Activated T-cell treated with anti-CD3 and anti-CD28 coated beads, Interleukin-2, amount 50 U/mL, for 1 hour (primary cell): ENCODE measurements around the gene DSE.

Source experiments
- DNase-seq: peaks from one replicate; pipeline ENCODE4 v3.0.0-alpha.2; 2020

The DSE gene

DNA sequence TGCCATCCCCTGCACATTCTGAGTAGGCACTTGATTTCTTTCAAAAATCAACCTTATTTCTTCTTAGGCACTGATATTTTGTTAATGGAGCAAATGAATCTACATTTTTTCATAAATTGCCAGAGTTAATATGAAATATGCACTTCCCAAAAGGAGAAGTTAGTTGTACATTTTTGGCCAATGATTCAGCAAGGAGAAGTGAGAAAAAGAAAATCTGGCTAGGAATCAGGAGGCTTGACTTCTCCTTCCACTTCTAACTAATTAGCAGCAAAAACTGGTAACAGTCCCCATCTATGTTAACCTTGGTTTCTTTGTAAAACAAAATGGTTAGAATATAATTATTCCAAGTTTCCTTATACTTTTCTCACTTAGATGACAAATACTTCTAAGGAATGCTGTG, 7.0 kb upstream of the DSE start:
- DNase-seq, result no peak

GRCh38 chr6:116364321-116364720, 6.4 kb upstream of the DSE start:
- DNase-seq, result no peak

- no peak for DNase-seq
These were observed 5.0 kb upstream of the DSE start for GRCh38 chr6:116365743-116366142.

DNA sequence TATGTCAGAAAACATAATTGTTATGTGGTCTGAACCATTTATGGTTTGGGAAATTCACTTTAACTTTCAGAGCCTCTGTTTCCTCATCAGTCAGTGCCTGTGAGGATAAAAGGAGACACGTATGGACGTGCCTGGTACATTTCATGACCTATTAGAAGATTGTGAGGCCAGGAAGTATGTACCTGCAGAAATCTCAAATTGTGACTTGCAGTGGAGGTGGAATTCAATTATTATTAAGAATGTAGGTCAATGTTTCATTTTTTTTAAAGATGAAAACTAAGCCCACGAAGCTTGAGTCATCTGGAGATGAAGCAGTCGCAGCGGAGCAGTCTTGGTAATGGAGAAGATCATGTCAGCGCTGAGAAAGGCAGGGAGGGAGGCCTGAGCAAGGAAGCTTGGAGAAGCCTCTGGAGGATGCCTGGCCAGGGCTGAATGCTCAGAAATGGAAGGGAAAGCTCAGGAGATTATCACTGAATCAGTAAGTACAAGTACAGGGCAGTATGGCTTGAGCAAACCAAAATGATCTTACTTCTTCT, 3.9 kb upstream of the DSE start:
- no peak for DNase-seq

- no peak for DNase-seq
These were observed 1.2 kb upstream of the DSE start for GRCh38 chr6:116369540-116369939.

DNA sequence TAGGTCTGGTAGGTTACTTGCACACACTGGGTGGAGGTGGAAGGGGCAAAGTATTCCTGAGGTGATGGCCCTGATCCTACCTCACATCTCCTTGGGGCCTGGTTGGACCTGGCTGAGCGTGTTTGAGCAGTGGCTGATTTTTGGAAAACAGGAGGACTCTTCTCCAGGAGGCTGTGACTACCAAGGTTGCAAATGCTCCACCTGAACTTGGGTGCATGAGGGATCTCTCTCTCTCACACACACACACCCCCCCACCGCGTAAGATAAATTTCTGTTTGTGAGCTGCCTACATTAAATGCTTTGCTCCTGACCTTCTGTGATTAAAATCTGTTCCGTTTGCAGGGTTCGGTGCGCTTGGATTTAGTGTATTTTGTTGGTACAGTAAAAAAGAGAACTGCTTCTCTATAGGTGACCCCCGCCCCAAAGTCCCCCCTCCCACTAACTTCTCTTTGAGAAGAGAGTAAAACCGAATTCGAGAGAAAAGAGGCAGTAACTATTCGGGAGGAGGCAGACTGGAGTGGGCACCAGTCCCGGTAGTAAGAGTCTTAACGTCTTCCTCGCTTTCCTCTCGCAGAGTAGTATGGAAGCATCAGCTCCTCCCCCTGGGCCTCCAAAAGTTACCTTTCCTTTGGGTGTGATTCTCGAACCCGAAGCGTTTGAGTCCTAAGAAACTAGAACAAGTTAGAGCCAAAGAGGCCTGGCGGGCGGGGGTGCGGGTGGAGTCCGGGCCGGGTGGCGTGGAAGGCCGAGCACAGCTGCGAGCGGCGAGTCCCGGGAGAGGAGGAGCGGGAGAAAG, 585 bp upstream of the DSE start:
- no peak for DNase-seq

DNA sequence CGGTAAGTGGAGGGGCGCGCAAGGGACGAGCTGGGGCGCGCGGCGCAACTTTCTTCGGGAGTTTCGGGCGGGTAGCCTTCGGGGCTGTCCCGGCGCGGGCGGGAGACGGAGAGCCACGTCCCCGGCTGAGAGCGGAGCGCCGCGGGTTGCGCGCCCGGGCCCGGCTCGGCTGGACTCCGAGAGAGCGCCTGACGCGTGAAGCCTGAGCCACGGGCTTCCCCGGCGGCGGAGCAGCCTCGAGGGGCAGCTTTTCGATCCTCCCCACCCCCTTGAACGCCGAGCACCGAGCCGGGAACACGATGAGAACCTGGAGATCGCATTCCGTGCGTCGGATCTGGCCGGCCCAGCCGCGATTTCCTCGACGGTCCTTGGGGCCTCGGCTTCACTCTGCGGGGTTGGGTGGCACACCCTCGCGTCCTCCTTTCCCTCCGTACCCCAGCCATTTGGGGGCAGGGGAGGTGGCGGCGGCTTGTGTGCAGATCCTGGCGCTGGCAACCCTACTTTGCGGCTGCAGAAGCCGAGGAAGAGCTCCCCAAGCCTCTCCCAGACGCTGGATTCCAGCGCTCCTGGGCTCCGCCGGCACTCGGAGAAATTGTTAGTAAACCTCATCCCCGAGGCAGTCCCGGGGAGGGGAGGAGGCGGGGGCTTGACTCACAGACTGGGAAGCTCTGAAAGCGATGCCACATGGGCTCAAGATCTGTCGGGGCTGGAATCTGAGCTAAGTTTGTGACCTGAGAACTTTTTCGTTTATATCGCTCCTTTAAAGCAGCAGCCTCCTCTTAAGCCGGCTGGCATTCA, 572 bp downstream of the DSE start:
- peak; percentile 40 for DNase-seq

DNA sequence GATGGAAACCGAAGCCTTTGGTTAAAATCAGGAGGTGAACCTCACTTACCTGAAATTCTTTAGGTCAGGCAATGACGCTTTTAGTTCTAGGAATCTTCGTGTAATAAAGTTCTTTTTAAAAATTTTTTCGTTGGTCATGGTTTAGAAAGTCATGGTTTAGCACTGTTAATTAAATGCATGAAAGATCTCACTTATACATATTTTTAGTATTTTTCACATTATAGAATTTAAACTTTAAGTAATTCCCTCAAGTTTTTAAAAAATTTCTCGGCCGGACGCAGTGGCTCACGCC, 1.1 kb downstream of the DSE start:
- DNase-seq, result no peak

- no peak for DNase-seq
These were observed 2.6 kb downstream of the DSE start for GRCh38 chr6:116373300-116373699.

DNA sequence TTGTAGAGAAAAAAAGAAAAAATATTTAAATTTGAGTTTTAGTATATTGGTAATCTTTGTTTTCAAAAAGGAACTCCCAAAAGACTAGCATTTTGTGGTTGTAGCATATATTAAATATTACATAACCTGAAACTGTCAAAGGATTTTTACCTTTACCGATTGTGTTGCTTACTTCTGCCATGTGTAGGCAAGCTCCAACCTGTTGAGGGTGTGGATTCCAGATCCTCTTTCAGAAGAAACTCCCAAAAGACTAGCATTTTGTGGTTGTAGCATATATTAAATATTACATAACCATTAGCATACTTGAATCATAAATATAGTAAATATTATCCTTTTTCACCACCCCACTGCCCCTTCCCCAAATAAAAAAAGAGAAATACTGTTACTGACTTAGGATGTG, 3.2 kb downstream of the DSE start:
- DNase-seq, result no peak

GRCh38 chr6:116374586-116374985, 3.8 kb downstream of the DSE start:
- DNase-seq, result no peak

GRCh38 chr6:116375262-116375661, 4.5 kb downstream of the DSE start:
- DNase-seq, result no peak

DNA sequence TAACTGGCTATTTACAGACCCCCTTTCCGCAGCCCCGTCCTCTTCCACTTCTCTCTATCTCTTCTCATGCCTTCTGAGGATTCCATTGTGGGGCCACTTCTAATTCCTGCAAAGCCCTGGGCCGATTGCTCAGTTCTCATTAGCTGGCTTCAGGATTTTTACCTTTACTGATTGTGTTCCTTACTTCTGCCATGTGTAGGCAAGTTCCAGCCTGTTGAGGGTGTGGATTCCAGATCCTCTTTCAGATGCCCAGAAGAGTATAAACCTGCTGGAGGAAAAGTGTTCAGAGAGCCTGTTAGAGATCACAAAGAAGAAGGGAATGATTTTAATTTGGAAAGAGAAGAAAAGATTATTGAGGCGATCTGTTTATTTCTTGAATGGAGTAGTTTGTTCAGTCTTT, 5.4 kb downstream of the DSE start:
- DNase-seq, result no peak

DNA sequence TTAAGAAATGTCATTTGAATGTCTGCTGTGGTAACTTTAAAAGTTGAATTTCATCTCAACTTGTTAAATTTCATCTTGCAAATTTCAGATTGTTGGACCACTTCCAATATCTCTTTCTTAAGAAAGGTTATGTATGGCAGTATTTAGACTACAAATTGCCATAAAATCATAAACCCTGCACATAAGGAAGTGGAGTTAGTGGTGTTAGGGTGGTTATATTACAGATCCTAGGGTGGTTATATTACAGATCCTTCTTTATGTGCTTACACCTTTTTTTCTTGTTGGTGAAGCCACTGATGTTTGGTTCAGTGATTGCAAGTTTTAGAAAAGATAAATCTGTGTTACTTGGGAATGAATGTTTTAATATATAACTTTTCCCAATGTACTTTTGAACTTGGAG, 9.0 kb downstream of the DSE start:
- no peak for DNase-seq

DNA sequence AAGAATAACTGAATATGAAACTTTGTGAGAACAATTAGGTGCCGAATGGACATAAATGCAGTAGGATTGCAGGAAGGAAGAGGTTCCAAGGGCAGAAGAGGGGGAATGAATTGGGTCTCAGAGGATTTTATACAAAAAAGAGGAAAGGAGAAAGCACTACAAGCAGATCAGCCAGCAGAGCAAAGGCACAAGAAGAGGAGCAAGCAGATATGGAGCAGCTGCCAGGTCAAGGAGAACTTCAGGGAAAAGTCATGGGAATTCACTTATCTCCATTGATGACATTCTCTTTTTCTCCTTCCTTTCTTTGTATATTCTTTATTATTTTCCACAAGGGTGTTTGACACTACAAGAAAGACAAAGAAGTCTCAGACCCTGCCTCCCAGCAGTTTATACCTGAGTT, 9.6 kb downstream of the DSE start:
- no peak for DNase-seq

- no peak for DNase-seq
These were observed 10.3 kb downstream of the DSE start for GRCh38 chr6:116381000-116381399.

GRCh38 chr6:116382587-116382986, 11.8 kb downstream of the DSE start:
- no peak for DNase-seq

GRCh38 chr6:116384727-116385458, 14.1 kb downstream of the DSE start:
- DNase-seq, result no peak

- DNase-seq, result no peak
These were observed 14.7 kb downstream of the DSE start for GRCh38 chr6:116385459-116385802.

- no peak for DNase-seq
These were observed 15.2 kb downstream of the DSE start for GRCh38 chr6:116385921-116386320.

DNA sequence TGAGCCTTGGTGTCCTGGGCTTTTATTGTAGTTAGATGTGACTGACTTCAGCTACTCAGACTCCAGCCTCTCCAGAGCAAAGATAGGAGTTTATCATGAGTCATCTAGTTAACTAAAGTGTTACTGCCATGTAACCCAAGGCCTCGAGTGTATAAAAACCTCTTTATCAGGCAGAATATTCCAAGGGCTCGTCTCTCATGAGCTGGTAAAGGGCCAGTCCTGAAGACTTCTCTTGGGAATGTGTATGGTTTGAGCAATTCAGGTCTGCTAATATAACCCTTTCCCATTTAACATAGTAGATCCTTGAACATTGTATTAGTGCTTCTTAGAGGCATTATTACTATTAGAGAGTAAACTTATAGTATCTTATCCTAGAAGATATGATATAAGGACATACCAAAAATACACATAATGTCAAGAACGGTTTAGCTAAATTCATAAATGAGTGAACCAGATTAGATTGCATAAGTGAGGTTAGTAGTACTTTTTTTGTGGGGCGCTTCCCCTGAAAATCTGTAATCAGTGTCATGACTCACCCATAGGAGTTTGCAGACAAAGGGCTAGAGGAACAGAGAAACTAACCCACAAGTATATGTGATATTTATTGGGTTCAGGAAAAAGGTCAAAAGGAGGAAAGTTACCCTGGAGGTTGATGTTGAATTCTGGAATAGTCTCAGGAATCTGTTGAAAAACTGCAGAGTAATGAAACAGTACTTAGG, 16.0 kb downstream of the DSE start:
- DNase-seq, result no peak

GRCh38 chr6:116387374-116387773, 16.6 kb downstream of the DSE start:
- DNase-seq, result no peak

- DNase-seq, result no peak
These were observed 18.2 kb downstream of the DSE start for GRCh38 chr6:116388924-116389323.
